ENCODE measurements around the gene AP3S1.

The AP3S1 gene

GRCh38 chr5:115940080-115940810 lies 98.5 kb downstream of the AP3S1 start:
- no peak for DNase-seq (ENCODE audit: low spot score)

- no peak for DNase-seq (ENCODE audit: low spot score)
Observed at GRCh38 chr5:115941051-115941675, 99.4 kb downstream of the AP3S1 start.

GRCh38 chr5:115944501-115944900 lies 102.8 kb downstream of the AP3S1 start:
- DNase-seq (ENCODE audit: low spot score), result no peak

GRCh38 chr5:115946655-115947054 lies 104.9 kb downstream of the AP3S1 start:
- DNase-seq (ENCODE audit: low spot score), result no peak

- no peak for DNase-seq (ENCODE audit: low spot score)
Observed at GRCh38 chr5:115947260-115947659, 105.5 kb downstream of the AP3S1 start.

- no peak for DNase-seq (ENCODE audit: low spot score)
Observed at GRCh38 chr5:115948091-115948534, 106.4 kb downstream of the AP3S1 start.

- DNase-seq (ENCODE audit: low spot score), result no peak
Observed at GRCh38 chr5:115949096-115949495, 107.4 kb downstream of the AP3S1 start.

- no peak for DNase-seq (ENCODE audit: low spot score)
Observed at GRCh38 chr5:115952588-115952987, 110.9 kb downstream of the AP3S1 start.

- no peak for DNase-seq (ENCODE audit: low spot score)
Observed at GRCh38 chr5:115954144-115954543, 112.4 kb downstream of the AP3S1 start.

- no peak for DNase-seq (ENCODE audit: low spot score)
Observed at GRCh38 chr5:115956957-115957356, 115.2 kb downstream of the AP3S1 start.

- no peak for DNase-seq (ENCODE audit: low spot score)
Observed at GRCh38 chr5:115961381-115962238, 119.9 kb downstream of the AP3S1 start.

GRCh38 chr5:115962239-115962564 lies 120.5 kb downstream of the AP3S1 start, which contains the start of gene LVRN:
LVRN (plus strand) TSS chr5:115962475; CDS start chr5:115962618, 143 bp downstream.
- no peak for DNase-seq (ENCODE audit: low spot score)

- DNase-seq (ENCODE audit: low spot score), result no peak
Observed at GRCh38 chr5:115962565-115963402, 121.0 kb downstream of the AP3S1 start.

- DNase-seq (ENCODE audit: low spot score), result no peak
Observed at GRCh38 chr5:115963566-115963965, 121.8 kb downstream of the AP3S1 start.

All from NAMALWA (cell line).